Hematopoietic multipotent progenitor cell (in vitro differentiated cells): ENCODE measurements around the gene SYNGR1. TPM values are rescaled to one million over a fixed set of nuclear protein-coding genes. Genes with fewer than 3 reads are reported as not detected.
A peak's percentile ranks its signal among the peaks of the same experiment; 100 is the strongest.
"Not testable (repeated sequence)": the region's sequence is repeated elsewhere in the genome, so short reads cannot be mapped to it uniquely, and the experiment has no call there.

Experiments
- DNase-seq, 3 donors: peaks; one replicate each; pipeline ENCODE4 v3.0.0-alpha.2; 2011 to 2015; ENCODE audit warnings: low read depth in 2 of 3, low spot score in 2 of 3
- total RNA-seq: library from RNA; depleted of rRNA; stranded (reverse); fragments of >200 nt; gene quantifications from one replicate; pipeline ENCODE4 v1.2.3, GENCODE V29; 2012

The SYNGR1 gene
- total RNA-seq, 1 donor, result 92.9 TPM

- no peak for DNase-seq
These were observed 46.4 kb downstream of the SYNGR1 start for GRCh38 chr22:39395936-39396796.

- DNase-seq, result no peak
These were observed 47.0 kb downstream of the SYNGR1 start for GRCh38 chr22:39396797-39397195.

GRCh38 chr22:39401301-39401631 is 51.5 kb downstream of the SYNGR1 start:
- DNase-seq, result no peak

GRCh38 chr22:39405346-39406085 is 55.7 kb downstream of the SYNGR1 start:
- DNase-seq, result no peak

- DNase-seq, result no peak
These were observed 58.4 kb downstream of the SYNGR1 start for GRCh38 chr22:39408173-39408572.

- no peak for DNase-seq
These were observed 59.0 kb downstream of the SYNGR1 start for GRCh38 chr22:39408807-39409206.

GRCh38 chr22:39409516-39410029 is 59.8 kb downstream of the SYNGR1 start:
- DNase-seq, result no peak

GRCh38 chr22:39410264-39410663 is 60.5 kb downstream of the SYNGR1 start:
- DNase-seq, result peak in 1 of 3 donors; percentile 29

- not testable (repeated sequence) for DNase-seq
These were observed 62.1 kb downstream of the SYNGR1 start for GRCh38 chr22:39411828-39412365.

GRCh38 chr22:39413204-39413603 is 63.4 kb downstream of the SYNGR1 start:
- not testable (repeated sequence) for DNase-seq

- no peak for DNase-seq
These were observed 64.6 kb downstream of the SYNGR1 start for GRCh38 chr22:39414377-39414776.

GRCh38 chr22:39414886-39415285 is 65.1 kb downstream of the SYNGR1 start:
- no peak for DNase-seq

GRCh38 chr22:39415506-39415905 is 65.7 kb downstream of the SYNGR1 start:
- DNase-seq, result no peak

GRCh38 chr22:39416319-39416718 is 66.5 kb downstream of the SYNGR1 start:
- no peak for DNase-seq

- DNase-seq, result no peak
These were observed 67.8 kb downstream of the SYNGR1 start for GRCh38 chr22:39417641-39418040.

- no peak for DNase-seq
These were observed 68.9 kb downstream of the SYNGR1 start for GRCh38 chr22:39418696-39419095.

GRCh38 chr22:39419096-39419495 is 69.3 kb downstream of the SYNGR1 start:
- no peak for DNase-seq

GRCh38 chr22:39419911-39420310 is 70.1 kb downstream of the SYNGR1 start:
- no peak for DNase-seq

- DNase-seq, result no peak
These were observed 71.9 kb downstream of the SYNGR1 start for GRCh38 chr22:39421691-39422090.

GRCh38 chr22:39422101-39422500 is 72.3 kb downstream of the SYNGR1 start:
- DNase-seq, result peak in 1 of 3 donors; percentile 12

- no peak for DNase-seq
These were observed 72.9 kb downstream of the SYNGR1 start for GRCh38 chr22:39422721-39423120.
